HG02973 (cell line): ENCODE results near the gene FAIM2.

Experiments
- ATAC-seq: cut with Tn5 transposase; IDR thresholded peaks from one replicate; pipeline ENCODE4 v1.9.1; 2021; ENCODE audit warnings: moderate library complexity; ENCODE audit not compliant: unreplicated experiment

The FAIM2 gene

DNA sequence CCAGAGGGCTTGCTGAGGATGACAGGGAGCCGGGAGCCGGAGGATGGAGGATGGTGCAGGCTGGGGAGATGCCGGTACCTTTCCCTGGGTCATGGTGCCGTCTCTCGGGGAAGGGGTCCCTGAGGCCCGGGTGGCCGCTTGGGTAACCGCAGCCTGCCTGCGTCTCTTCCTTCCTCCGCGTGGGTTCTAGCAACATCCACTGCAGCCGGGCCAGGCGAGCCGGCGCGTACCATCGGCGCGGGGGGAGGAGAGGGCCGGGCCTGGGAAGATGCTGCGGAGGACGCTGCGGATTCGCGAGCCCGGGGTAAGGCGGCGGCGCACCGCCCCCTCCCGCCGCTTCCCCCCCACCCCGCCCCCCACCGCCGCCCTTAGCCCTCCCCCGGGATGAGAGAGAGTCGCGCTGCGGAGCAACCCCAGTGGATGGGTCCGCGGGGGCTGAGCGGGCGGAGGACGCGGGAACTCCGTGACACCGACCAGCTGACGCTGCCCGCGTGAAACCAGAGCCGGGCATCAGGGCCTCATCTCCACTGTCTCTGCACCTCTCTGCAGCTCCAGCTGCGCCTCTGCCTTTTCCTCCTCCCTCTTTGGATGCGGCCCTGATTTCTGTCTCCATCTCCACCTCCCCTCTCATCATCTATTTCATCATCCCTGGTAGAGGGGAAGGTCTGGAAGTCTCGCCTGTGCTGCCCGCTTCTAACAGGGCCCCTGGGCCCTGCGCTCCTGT is at the start of gene FAIM2:
Gene FAIM2 (minus strand): TSS at position 201 of the 724 bp plus-strand sequence. CDS start 108 bp downstream, at position 93.
- ATAC-seq, result no peak

GRCh38 chr12:49953151-49953550 is 49.5 kb upstream of the FAIM2 start:
- no peak for ATAC-seq

DNA sequence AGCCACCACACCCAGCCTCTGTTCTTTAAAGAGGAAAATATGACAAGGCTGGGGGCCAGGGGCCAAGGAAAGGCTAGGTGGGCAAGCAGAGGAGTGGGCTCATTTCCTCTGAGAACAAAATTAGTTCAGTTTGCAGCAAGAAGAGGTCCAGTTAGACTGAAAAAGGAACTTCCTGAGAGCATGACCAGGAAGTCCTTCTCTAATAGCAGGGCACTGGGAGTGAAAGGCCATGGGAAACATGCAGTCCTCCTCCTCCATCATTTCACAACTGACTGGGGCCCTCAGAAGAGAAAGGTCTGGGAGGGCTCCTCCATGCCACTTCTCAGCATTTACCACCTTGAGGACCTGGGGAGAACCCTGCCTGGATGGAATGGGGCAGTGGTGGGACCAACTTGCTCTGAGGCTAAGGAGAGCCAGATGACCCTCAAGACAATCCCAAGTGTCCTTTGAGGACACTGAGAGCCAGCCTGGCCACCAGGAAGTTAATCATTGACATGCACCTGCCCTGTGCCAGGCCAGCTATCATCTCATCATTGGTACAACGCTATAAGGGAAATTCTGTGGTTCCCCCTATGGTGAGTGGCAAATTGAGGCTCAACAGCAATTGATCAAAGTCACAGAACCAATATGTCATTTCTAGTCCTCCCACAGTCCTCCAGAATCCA is 48.8 kb upstream of the FAIM2 start:
- ATAC-seq, result no peak

DNA sequence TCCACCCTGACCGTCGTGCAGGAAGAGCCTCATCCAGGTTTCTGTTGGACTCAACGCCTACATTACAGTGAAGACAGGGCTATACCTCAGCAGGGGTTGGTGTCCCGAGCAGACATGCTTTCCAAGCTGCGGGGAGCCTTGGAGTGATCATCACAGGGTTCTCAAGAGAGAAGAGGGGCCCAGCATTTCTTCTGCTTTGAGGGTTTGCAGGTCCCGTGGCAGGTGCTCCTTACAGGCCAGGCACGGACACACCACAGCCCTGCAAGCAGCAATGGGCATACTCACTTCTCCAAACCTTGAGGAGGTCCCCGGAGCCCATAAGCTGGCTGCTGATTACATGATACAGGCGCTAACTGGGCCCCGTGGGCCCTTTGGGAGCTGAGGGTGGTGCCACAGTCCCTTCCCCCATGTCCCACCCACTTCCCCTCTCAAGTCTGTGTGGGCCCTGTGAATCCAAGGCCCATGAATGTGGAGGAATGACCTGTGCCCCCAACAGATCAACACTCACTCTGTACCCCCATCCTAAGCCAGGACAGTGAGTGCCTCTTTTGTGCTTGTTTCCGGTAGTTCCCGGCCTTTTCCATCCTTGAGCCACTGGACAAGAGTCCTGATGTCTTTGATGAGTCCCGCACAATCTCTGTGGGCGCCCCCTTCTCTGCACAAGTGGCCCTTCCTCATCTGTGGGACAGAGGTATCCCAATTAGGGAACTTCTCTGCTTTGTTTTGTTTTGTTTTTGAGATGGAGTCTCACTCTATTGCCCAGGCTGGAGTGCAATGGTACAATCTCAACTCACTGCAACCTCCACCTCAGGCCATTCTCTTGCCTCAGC is 47.9 kb upstream of the FAIM2 start:
- no peak for ATAC-seq

DNA sequence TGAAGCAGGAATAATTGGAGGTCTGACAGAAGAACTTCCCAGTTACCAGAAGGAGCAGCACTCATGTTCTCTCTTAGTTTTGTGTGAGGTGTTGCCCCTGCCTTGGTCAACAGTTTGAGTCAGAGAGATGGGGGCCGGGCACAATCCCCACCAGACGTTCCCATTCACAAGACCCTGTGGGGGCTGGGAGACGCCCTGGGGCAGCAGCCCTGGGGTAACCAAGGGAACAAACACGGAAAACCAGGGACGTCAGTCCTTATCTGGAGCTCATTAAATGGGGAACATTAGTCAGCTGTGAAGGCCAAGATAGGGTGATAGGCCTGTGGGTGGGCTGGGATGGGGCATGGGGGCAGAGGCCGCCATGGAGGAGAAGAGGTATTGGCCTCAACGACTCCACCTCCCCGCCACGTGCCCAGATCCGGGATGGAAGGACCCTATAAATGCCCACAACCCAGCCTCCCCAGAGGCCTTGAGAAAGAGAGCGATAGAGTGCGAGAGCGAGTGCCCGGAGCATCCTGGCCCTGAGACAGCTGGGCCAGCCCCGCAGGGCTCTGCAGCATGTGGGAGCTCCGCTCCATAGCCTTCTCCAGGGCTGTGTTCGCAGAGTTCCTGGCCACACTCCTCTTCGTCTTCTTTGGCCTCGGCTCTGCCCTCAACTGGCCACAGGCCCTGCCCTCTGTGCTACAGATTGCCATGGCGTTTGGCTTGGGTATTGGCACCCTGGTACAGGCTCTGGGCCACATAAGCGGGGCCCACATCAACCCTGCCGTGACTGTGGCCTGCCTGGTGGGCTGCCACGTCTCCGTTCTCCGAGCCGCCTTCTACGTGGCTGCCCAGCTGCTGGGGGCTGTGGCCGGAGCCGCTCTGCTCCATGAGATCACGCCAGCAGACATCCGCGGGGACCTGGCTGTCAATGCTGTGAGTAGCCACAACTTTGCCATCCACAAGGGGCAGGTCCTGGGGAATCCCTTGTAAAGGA is 46.9 kb upstream of the FAIM2 start, which contains the start of gene AQP2:
Gene AQP2 (plus strand): TSS at position 465 of the 979 bp plus-strand sequence. CDS start 94 bp downstream, at position 559.
- no peak for ATAC-seq

GRCh38 chr12:49949866-49950265 is 46.2 kb upstream of the FAIM2 start:
- no peak for ATAC-seq

DNA sequence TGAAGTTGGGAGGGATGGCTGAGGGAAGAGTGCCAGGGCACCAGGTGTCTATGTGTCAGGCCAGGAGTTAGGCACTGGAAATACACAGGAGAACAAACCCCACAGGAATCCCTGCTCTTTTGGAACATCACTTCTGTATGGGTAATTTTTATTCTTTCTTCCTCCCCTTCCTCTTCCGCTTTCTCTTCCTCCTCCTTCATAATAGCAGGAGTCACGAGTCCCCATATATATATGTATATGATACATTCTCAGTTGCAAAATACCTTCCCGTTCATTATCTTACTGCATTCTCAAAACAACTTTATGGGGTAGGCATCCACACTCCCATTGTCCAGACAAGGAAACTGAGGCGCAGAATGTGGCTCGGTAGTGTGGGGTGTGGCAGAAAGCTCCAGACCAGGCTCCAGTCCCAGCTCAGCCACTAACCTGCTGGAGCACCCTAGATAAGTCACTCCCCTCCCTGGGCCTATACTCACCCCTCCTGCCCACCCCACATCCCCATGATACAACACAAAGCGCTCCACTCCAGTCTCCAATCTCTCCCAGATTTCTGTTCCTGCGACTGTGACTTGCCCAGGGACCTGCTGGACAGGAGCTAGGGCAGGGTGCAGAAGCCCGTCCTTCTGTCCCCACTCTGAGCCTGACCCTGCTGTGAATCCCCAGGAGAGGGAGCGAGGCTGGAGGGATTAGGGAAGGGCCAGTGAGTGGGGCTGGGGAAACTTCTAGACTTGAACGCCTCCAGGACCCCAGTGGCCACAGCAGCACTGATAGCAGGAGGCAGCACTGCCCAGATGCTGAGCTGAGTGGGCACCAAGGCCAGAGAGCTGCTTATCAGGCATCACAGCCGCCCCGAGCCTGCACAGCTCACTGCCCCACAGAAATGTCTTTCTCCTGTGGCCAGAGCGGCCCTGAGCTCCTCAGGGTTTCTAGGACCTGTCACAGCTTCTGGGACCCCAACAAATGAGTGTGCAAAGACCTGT is 45.5 kb upstream of the FAIM2 start:
- ATAC-seq, result no peak

- no peak for ATAC-seq
Measured at GRCh38 chr12:49947593-49948226, 44.0 kb upstream of the FAIM2 start.

DNA sequence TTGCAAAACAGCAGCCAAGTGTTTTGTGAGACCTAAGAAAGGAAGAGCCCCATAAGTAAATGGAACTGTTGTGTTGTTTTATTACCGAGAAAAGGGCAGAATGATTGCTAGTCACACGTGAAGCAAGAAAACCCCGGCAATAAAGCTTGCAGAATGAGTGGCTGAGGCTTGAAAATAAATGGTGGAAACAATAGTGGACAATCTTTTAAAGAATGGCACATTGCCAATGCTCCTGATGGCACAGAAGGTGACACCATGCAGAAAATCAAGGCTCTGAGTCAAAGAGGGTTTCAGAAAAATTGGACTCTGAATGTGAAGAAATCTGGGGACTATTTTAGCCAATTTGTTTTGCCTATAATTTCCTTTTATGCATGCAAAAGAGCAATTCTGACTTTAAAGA is 42.8 kb upstream of the FAIM2 start:
- ATAC-seq, result no peak

DNA sequence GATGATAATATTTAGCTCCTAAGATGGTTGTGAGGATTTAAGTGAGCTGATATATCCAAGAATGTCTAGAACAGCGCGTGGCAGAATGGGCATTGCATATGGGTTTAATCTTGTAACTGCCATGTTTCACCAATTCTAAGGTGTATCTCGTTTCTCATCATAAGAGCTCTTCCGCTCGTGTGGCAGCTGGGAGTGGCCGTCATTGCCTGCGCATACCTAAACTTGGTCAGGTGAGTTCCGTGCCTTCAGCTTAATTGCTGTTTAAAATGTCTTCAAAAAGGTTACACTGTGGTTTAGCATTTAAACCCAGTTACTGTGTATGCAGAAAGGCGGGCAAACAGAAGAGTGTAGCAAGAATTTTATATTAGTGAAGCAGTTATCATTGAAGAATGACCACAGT is 42.4 kb upstream of the FAIM2 start:
- no peak for ATAC-seq

DNA sequence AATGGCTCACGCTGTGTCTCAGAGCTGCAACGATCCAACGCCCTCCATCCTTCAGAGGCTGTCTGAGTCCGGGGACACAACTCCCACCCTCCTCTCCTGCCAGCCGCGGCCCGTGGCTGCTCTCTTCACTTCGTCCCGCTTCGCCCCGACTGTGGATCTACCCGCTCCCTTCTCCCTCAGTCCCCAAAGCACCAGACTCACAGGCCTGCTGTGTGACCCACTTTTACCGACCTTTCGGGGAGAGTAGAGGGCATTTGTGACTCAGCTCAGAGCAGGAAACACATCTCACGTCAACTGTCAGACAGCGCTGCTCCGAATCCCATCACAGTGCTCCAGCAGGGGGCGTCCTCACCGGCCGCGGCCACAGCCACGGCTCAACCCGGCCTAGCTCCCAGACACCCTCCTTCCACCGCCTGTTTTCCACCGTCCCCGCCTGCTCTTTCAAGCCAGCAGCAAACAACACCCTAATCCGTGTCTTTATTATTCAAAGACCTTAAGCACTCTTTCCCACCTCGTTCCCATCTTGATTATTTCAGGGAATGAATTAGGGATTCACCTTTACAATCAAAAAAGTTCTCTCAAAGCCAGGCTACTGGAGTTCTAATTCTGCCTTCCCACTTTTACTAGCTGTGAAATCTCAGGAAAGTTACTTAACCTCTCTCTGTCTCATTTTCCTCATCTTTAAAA is 41.8 kb upstream of the FAIM2 start:
- no peak for ATAC-seq

DNA sequence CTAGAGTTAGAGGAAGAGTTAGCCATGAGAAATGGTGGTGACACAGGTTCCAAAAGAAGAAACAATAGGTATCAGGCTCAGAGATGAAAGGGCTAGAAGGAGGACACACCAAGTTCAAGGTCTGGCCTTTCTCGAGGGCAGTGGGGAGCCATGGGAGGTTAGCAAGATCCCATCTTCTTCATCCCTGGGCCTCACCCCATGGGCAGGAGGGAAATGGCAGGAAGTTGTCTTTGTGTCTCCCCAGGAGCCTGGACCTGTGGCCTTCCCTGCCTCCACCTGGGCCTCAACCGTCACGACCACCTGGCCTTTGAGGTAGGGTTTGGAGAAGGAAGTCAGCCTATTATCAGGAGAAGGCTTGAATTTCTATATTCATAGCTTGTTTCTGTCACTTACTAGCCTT is 41.0 kb upstream of the FAIM2 start:
- ATAC-seq, result no peak

DNA sequence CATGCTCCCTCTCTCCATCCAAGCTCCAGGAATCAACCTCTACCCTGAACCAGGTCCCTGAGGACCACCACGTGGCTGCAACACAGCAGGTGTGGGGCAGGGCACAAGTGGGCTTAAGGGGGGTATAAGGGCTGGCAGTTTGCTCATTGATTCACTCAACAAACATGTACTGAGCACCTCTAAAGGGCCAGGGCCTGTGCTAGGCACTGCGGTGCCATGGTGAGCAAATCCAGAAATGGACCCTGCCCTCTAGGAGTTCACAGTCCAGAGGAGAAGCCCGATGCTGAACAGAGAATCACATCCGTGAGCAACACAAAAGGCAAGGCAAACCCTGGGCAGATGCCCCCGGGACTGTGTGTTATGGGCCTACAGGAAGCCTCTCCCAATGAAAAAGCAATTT is 40.3 kb upstream of the FAIM2 start:
- no peak for ATAC-seq

DNA sequence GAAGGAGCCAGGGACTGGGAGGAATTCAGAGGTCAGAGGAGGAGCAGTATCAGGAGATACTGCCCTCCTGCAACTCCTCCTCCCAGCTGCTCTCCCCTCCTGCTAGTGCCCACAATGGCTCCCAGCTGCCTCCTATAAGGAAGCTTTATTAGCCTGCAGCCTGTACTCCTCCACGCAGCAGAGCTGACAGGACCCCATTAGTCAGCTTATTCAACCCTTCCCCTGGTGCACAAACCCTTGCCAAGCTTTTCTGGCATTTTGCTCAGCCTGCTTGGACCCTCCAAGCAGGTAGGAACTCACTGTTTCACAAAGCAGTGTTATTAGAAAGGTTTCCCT is 39.9 kb upstream of the FAIM2 start:
- ATAC-seq, result no peak

- no peak for ATAC-seq
Measured at GRCh38 chr12:49942921-49943624, 39.4 kb upstream of the FAIM2 start.

DNA sequence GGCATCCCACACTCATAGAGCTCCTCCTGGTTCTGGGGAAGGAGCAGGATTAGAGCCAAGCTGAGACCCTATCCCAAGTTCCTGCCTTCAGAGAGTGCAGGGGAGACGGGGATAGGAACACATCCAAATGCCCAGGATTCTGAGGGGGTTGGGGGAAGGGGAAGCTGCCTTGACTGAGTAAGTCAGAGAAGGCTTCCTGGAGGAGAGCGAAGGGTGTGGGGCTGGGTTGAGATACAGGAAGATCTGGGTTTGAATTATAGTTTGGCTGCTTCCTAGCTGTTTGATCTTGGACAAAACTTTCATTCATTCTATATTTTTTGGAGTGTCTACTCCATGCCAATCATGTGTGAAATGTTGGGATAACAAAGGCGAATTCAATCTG is 38.8 kb upstream of the FAIM2 start:
- ATAC-seq, result no peak

DNA sequence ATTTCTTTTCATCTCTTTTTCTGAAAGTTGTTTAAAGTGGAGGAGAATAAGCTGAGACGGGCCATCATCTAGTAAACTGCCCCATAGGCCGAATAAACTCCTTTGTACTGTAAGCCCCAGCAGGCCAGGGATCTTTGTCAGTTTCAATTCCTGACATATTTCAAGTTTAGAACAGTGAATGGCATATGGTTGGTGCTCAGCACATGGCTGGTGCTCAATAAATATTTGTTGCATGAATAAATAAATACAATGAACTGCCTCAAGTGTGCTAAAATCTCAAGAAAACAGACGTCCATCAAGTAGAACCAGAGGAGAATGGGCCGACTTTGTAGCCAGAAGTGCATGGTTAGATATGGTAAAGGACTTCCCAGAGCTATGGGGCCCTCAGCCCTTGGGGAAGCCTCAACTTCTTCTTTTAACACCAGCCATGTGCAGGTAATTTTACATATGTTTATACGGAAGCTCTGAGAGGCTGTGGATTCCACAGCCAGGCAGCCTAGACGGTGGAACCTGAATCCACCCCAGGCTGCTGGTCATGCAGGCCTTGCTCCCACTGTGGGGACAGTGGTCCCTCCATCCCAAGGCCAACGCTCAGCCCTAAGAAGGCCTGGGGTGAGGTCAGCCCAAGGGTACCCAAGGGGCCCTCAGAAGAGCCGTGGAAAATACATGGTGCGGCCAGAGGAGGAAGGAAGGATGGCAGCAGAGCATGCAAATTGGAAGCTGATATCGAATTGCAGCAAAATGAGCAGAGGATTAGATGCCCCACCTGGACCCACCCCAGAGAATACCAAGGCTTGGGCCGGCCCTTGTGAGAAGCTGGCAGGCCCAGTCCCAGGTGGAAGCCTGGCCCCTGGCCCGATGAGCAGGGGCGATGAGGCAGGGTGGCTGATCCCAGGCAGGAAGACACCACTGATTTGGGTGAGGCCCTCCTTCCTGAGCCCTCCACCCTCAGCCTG is 38.1 kb upstream of the FAIM2 start:
- ATAC-seq, result no peak
